HG03342 (cell line): Measurements from ENCODE around the gene RPS10.
"Not testable (repeated sequence)": the region's sequence is repeated elsewhere in the genome, so short reads cannot be mapped to it uniquely, and the experiment has no call there.

ENCODE experiments used
- ATAC-seq: cut with Tn5 transposase; IDR thresholded peaks from one replicate; pipeline ENCODE4 v1.9.1; 2021; ENCODE audit warnings: mild to moderate bottlenecking, moderate library complexity; ENCODE audit not compliant: unreplicated experiment

RPS10 gene

DNA sequence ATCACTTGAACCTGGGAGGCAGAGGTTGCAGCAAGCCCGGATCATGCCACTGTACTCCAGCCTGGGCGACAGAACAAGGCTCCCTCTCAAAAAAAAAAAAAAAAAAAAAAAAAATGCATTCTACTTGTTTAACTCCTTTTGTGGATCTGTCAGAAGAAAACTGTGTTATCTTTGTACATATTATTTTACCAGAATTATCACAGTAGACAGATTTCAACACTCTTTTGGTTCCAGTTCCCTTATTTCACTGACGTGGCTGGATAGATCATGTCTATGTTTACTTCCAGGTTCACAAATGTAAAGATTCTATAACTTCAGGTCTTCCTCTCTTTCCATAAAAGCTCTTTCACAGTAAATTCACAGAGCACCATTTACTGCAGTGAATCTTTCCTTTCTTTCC, 51.8 kb downstream of the RPS10 start:
- ATAC-seq = no peak

DNA sequence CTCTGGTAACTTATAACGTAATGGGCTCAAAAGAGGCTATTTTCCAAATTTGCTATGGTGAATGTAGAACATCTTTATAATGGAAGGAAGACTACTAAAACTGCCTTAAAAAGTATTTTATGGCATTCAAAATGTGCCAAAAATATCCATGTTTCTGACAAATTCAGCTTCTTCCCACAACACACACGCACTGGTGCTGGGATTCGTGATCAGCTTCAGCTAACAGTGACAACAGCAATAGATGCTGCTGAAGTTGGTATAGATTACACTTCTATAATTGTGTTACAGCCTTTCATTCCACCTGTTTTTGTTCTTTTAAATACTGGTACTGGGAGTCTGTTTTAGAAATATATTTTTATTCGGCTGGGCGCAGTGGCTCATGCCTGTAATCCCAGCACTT, 52.4 kb downstream of the RPS10 start:
- ATAC-seq = no peak

DNA sequence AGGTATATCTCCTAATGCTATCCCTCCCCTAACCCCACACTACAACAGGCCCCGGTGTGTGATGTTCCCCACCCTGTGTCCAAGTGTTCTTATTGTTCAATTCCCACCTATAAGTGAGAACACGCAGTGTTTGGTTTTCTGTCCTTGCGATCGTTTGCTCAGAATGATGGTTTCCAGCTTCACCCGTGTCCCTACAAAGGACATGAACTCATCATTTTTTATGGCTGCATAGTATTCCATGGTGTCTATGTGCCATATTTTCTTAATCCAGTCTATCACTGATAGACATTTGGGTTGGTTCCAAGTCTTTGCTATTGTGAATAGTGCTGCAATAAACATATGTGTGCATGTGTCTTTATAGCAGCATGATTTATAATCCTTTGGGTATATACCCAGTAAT, 54.0 kb downstream of the RPS10 start:
- not testable (repeated sequence) for ATAC-seq

DNA sequence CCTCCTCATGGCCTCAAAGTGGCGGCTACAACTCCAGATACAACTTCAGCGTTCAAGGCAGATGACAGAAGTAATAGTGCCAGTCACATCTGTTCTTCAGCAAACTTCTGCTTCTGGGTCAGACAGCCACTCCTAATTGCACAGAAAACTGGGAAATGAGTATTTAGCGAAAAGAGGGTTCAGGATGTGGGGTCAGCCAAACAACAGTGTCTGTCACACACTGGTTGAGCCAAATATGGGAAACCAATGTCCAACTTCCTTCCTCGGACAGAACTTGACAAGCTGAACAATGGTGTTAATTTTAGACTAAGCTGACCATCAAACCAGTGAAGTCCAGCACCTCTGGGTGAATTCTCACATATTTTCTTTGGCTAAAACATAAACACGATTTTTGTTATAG, 55.5 kb downstream of the RPS10 start:
- no peak for ATAC-seq

DNA sequence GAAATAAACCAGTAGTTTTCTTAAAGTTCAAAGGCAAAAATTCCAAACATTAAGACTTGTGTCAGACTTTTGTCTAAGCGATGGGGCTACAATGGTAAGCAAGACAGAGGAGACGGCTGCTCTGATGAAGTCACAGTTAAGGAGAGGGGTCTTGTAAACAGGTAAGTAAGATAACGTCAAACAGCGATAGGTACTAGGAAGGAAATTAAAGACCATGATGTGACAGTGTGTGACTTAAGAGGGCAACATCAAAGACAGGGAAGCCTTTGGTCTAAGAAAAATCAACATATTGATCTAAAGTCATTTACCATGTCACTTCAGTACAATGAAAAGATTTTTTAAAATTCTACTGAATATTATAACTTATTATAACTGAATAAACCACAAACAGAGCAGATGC, 56.5 kb downstream of the RPS10 start:
- no peak for ATAC-seq
